Measurements from ENCODE around the gene ABCA4.

Gene ABCA4

GRCh38 chr1:94025383-94026340 lies 95.3 kb downstream of the ABCA4 start:
- DNase-seq = peak; percentile 47

DNA sequence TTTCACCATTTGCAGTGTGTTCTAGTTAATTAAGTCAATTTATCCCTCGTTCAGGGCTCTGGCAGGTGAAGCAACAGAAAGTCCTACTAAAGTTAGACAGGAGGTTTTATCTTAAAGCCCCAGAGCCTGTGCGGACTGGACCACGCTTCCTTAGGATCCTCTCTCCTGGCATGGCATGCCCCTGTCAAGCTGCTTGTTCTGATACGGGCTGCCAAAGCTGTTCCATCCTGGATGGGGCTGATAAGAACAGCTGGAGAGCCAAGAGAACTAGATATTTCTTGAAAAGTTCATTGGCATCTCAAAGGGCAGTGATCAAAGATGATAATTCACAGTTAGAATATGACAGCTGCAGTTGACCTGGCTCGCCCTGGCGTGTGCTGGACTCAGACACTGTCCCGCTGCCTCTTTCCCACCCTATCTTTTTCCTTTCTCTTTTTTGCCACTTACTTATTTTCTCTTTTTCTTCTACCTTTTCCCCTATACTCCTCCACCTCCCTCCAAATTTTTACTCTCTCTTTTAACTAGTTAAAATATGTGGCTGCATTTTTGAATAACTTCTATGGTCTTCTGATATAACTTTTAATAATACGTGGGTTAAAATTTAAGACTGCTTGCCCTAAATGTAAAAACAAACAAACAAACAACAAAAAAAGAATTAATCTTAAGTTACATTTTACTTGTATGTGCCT lies 96.7 kb downstream of the ABCA4 start:
- no peak for DNase-seq

DNA sequence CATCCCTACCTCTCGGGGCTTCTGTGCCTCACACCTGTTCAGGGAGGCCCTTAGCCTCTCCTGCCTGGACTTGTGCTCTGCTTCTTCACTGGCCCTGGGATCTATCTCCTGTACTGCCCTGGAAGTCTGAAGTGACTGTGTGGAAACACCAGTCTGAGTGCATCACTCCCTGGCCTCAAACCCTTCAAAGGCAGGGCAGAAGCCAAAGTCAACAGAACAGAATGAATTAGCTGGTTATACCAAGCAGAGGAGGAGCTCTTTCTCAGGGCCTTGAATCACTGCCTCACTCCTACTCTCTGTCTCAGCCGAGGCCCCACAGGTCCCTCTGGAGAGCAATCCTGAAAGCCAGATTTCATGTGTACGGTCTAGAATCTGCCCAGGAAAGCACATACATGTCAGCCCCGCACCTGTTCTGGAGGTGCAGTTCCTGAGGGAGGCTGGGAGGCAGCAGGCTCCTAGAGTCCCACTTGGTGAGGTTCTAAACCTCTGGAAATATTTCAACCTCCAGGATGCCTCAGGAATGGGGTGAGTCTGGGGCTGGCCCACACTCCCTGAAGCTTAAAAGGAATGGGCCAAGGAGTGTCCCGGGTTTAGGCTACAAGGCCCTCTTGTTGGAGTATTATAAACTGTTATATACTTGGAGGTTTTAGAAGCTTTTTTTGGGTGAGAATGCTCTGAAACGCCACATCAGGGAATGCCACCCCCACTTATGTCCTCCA lies 98.3 kb downstream of the ABCA4 start:
- no peak for DNase-seq

DNA sequence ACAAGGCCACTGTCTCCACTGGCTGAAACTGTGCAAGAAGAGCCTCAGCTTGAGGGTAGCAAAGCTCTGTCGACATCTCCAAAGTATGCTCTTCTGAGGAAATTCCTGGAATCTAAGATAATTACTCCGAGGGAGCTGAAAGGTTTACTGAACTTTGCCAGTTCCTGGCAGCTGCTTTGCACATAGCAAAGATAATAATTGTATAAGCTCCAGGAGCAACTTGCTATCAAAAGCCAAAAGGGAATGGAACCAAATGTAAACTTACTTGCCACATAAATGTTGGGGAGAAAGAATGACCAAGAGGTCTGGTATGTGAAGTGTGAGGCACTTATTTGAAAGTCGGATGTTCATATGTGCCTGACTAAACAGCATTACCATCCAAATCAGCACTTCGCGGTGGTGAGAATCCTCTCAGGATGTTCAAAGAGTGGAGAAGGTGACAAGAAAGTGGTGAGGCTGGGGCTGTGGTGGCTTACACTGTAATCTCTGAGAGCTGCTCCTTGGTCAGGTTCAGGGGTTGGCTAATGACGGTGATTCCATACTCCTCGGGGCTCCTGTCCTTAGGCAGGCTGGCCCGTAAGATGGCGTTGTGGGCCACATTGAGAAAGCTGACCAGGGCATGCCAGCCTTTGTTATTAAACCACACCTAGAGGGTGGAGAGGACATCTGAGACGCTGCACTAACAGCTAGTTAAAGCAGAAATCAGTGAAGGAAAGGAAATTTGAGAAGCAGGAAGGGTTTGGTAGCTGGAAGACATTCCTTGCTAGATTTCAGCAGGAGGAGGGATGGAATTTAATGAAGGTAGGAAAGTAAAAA lies 100.0 kb downstream of the ABCA4 start:
- DNase-seq = no peak

- DNase-seq = no peak
Measured at GRCh38 chr1:94019327-94019726, 101.6 kb downstream of the ABCA4 start.

DNA sequence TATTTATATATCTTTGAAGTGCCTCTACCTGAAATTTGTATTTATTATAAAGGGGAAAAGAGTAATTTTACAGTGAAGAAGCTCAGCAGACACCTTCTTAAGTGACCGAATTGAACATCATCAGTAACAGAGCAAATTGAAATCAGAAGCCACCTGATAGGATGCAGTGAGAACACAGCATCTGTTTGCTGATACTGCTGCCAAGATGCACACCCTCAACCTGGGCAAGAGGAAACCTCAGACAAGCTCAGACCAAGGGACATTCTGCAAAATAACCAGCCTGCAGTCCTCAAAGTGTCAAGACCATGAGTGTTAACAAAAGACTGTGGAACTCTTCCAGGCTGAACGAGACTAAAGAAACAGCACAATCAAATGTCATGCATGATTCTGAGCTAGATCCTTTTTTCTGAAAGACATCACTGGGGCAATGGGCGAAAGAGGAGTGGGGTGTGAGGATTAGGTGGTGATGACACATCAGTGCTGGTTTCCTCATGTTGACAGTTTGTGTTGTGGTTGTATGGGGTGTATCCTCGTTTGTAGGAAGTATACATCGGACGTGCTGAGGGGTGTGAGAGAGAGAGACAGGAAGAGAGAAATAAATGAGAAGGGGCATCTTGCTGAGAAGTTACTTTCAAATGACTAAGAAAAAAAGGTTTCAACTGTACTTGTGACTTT lies 103.7 kb downstream of the ABCA4 start:
- DNase-seq = no peak

DNA sequence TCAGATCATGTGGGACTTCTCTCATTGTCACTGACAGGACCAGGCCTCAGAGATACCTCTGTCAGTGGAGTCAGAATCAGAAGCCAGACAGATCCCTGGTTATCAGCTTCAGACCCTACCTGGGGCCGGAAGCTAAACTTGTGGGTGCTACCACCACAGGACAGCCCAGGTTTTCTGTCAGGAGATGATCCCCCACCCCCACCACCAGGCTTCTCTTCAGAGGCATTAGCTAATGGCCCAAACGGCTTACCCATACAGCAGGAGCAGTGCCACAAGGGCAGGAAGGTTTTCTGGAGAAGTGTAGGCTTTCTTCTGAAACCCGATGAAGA lies 105.5 kb downstream of the ABCA4 start:
- DNase-seq = no peak

DNA sequence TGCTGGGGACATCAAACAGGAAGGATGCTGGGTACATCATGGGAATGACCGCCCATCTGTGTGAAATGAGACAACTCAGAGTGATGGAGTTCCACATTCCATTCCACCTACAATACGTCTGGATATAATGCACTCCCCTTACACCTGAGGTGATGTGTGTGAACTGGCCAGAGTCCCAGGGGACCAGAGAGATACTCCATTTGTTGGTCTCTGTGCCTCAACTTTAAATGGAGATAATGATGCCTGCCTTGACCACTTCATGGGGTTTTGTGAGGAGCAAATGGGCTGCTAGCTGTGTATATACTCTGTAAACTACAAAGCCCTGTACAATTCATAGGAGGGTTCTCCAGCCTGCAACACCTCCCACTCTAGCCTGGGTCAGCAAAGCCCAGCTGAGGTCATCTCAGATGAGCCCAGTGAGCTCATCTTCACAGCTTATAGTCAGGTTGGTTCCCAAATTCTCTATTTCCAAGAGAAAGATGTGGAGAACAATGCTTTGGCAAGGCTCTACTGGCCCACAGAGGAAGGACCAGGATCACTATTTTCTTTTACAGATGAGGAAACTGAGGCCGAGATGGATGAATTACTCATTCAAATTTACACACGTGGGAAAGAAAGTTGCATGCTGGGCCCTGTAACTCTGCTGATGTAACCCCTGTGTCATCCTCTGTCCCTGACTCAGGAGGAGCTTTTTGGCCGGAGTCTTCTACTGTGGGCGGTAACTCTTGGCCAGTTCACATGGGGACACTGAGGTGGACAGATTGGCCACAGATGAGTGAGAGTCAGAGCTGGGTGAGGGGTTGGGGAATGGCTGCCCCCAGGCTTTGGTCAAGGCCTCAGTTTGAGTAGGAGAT lies 106.1 kb downstream of the ABCA4 start:
- DNase-seq = no peak

DNA sequence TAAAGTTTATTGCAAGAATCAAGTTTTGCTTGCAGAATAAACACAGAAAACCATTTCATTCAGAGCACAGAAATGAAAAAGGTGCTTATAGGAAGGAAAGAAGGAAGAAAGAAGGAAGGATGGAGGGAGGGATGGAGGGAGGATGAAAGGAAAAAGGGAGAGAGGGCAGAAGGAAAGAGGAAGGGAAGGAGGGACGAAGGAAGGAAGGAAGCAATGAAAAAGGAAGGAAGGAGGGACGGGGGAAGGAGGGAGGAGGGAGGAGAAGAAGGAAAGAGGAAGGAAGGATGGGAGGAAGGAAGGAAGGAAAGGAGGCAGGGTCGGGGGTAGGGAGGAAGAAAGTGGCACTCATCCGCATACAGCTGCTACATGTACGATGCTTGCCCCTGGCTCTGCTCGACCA lies 106.9 kb downstream of the ABCA4 start:
- DNase-seq = no peak

DNA sequence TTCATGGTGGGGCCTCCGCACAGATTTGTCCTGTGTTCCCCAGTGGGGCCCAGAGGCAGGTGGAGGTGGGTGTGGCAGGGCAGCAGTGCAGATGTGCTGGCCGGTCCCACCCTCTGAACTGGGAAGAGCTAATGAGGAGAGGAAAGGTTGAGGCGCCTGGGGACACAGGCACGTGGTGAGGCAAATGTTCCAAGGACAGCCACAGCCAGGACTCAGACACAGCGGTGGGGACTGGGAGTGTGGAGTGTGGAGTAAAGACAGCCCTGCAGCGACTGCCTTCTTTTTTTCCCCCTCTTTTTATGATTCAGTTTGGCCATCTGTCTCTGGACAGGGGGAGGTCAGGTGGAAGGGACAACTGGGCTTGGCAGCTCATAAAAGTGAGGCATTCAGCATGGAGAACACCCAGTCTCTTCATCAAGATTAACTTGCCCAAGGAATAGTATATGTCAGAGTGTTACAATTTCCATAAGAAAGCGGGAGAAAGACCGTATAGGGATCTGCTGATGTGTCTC lies 107.5 kb downstream of the ABCA4 start:
- no peak for DNase-seq

DNA sequence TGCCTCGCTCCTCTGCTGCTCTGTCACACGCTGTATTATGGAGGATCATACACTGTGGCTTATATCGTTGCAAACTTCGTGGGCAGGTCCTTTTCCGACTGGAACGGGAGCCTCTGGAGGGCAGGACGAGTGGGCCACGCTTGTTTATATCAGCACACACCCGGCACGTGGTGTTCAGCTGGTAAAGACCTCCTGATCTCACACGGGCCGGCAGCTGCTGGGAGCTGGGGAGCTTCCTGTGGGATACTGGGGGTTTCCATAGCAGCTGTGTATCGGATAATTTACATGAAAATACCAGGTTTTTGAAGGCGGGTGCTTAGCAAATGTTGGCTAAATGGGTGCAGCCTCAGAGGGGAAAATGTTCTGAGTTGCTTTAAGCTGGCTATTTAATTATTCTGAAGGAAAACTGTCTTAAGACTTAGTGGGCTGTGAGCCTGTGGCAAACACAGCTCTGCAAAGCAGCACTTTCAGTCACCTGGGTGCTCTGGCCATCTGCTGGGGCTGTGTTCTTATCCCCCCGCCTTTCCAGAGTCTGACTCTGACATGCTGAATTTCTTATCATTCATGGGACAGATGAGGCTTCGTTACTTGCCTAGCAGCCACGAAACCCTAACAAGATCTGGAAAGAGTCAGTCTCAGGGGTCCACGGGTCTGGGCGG lies 108.1 kb downstream of the ABCA4 start:
- no peak for DNase-seq

DNA sequence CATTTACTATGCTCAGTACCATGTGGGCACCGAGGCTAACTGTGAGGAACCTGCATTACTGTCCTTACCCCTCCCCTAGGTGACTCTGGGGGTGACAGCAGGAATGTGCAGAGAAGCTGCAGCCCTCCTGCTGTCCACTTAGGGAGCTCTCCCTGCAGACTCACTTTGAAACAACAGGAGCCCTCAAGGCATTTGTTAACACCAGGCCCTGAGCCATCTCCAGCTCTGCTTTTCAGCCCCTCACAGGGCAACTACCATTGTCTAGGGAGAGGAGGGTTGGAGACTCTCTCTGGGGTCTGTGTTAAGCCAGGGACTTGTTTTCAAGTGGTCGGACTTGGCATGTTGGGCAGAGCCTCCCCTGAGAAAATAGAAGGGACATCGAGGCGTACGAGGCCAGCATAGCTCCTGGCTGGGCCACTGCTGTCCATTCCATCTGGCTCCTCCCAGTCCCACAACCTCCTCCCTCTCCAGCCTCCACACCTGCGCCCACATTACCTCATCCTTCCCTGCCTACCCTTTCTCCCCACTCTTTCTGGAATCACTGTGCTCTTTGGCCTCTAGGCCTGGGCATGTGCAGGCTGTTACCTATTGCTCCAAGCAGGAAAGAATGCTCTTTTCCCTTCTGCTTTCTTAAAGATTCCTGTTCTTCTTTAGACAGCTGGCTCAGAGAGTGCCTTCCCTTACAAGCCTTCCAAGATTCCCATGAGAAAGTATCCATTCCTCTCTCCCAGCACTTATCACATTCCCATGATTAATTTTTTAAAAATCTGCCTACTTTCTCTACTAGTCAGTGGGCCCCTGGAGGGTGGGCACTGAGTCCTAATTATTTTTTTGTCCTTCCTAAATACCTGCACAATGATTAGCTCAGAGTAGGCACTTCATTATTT lies 109.0 kb downstream of the ABCA4 start:
- no peak for DNase-seq

DNA sequence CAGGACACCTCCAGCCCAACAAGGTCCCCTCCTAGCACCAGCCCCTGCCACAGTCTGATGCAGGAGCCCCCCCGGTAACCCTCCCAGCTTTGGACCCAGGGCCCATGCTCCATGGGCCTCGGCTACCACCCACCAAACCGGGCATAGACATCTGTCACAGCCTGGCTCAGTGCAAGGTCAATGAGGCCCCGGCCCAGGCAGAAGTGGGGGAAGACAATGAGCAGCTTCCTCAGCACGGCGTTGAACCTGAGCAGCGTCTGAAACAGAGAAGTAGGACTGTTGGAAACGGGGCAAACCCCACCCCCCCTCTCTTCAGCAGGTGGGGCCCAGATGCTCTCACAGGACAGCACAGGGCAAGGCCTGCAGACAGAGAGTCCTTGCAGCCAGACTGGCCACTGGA lies 109.8 kb downstream of the ABCA4 start:
- no peak for DNase-seq

DNA sequence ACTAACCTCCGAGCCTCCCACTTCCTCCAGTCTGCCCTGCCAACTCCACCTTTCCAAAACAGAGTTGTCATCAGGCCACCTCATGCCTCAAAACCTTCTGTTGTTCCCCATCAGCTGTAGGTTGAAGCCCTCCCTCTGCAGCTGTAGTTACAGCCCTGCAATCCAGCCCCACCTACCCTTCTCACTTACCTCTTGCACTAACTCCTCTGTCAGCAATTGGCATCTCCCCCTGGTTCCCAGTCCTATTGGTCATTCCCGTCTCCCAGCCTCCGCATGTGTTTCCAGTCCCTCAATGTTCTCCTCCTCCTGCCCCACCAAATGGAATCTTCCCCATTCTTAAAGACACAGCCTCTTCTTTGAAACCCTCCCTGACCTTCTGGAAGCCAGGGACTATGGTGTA lies 111.6 kb downstream of the ABCA4 start:
- DNase-seq = no peak

GRCh38 chr1:94006604-94007003 lies 114.3 kb downstream of the ABCA4 start:
- no peak for DNase-seq

- no peak for DNase-seq
Measured at GRCh38 chr1:94004924-94005323, 116.0 kb downstream of the ABCA4 start.

GRCh38 chr1:94002046-94002787 lies 118.7 kb downstream of the ABCA4 start:
- DNase-seq = no peak

DNA sequence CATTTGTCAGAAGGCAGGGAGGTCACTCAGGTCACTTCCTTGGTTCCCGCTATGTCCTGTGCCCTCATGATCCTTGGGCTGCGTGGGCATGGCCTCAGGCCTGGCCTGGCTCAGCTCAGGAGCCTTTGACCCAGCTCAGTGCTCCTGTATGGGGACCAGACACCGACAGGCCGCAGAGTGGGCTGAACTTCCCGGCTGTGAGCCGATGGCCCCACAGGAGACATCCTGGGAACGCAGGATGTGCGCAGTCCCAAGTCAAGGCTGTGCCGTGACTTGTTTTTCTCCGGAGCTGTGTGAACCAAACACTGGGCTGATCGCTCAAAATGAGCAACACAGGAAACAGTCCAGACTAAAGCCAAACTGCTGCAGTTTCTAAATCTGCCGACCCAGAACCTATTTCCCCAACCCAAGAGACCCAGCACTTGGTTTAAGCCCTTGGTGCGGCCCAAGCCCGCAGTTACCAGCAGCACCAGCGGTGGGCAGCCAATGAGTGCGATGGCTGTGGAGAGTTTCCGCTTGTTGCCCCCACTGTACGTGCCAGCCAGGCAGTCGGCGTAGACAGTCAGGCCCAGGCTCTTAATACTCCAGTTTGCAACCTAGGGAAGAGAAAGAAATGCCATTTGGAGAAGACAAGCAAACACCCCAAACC lies 119.4 kb downstream of the ABCA4 start:
- DNase-seq = no peak
